ENCODE measurements around the gene PLCD1.
A peak's percentile ranks its signal among the peaks of the same experiment; 100 is the strongest.
"Not testable (repeated sequence)": the region's sequence is repeated elsewhere in the genome, so short reads cannot be mapped to it uniquely, and the experiment has no call there.

Gene PLCD1

DNA sequence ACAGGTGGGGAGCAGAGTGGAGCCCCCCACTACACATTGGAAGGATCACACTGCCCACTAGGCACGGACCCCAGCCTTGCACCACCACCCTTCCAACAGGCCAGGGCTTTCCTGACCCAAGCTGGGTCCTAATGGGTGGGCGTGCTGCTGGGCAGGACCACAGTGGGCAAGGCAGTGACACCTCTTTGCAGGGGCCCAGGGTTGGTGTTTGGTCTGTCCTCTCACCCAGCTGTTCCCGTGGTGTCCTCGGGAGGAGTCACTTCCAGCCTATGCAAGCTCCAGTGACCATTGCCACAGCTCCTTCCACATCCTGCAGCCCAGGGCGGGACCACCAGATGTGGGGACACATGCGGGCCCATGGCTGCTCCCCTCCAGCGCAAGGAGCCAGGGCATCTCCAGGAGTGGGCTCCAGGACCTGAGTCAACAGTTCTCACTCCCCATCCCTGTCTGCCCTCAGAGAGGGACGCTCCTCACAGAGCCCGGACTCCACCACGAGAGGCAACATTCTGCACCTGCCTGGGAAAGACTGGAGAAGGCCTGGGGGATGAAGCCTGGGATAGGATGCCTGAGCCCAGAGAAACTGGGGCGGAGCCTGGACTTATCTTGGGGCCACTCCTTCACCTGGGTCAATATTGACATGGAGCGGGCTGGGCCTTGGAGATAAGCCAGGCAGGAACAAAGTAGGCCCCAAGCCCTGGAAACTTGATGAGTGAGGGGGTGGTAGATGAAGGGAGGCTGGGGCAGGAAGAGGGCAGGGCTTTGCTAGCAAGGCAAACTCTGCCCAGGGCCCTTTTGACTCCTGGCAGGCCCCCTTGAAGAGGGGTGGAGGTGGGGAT, 42.7 kb downstream of the PLCD1 start:
- DNase-seq (ENCODE audit: low read depth): no peak

GRCh38 chr3:37985637-37986320, 43.7 kb downstream of the PLCD1 start:
- DNase-seq (ENCODE audit: low read depth): no peak

- no peak for DNase-seq (ENCODE audit: low read depth)
Observed at GRCh38 chr3:37984596-37984995, 44.8 kb downstream of the PLCD1 start.

- DNase-seq (ENCODE audit: low read depth): no peak
Observed at GRCh38 chr3:37984051-37984450, 45.4 kb downstream of the PLCD1 start.

DNA sequence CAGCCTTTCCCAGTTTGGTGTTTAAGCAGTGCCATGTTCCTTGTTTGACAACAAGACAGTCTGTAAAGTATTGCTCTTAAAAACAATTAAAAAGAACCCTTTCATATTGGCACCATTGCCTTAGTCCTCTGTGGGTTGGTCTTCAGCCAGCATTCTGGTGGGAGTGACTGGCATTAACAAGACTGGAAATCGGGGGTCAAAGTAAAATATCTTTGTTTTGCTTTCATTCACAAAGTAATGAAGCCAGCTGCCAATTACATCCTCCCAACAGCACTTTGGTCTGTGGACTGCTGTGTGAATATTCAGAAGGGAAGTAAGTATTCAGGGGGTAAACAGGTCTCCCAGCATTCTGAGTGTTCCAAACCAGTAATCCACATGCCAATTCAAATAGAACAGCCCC, 47.1 kb downstream of the PLCD1 start:
- DNase-seq (ENCODE audit: low read depth): no peak

DNA sequence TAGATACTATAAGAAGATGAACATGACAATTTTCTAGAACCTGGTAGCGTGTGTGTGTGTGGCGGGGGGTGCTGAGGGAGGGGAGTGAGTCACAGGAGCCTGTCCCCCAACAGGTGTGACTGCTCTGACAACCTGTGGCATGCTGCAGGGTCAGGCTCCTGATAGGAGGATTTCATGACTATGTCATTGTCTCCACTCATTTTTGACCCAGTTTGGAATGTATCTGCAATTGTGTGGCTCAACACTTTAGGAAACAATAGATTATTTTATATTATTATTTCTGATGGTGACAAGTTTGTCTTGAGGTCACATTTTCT, 48.1 kb downstream of the PLCD1 start:
- DNase-seq (ENCODE audit: low read depth): no peak

- DNase-seq (ENCODE audit: low read depth): no peak
Observed at GRCh38 chr3:37980462-37981347, 48.7 kb downstream of the PLCD1 start.

GRCh38 chr3:37979541-37980461, 49.6 kb downstream of the PLCD1 start:
- DNase-seq (ENCODE audit: low read depth): no peak

- DNase-seq (ENCODE audit: low read depth): peak; percentile 59
Observed at GRCh38 chr3:37974121-37975083, 55.0 kb downstream of the PLCD1 start.

DNA sequence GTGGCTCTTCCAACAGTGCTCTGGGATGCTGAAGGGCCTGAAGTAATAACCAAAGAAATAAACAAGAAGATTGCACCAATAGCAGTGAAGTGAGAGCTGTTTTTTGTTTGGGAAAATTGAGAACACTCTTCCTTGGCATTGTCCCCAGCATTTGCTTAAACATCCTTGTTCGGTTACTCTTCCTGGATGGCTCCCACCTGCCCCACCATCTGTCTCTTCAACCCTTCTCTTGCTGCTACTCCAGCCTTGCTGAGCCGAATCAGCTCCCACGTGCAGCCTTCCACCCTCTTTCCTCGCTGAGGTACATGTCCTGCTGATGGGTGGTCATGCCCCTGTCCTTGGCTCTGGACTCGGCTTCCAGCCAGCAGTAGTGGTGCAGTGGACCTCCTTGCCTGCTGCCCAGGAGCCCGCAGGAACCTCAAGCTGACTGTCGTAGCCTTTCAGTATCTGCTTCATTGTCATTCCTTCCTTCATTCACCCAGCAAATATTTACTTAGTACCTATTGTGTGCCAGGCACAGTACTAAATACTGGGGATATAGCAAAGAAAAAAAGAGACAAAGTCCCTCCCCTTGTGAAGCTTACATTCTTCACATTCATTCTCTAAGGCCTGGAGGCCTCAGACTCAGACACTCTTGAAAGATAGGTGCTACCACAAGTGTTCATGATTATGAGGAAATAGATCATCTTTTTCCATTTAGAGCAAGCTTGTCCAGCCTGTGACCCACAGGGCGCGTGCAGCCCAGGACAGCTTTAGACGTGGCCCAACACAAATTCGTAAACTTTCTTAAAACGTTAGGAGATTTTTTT, 56.0 kb downstream of the PLCD1 start:
- no peak for DNase-seq (ENCODE audit: low read depth)

GRCh38 chr3:37972056-37972455, 57.4 kb downstream of the PLCD1 start:
- DNase-seq (ENCODE audit: low read depth): not testable (repeated sequence)

DNA sequence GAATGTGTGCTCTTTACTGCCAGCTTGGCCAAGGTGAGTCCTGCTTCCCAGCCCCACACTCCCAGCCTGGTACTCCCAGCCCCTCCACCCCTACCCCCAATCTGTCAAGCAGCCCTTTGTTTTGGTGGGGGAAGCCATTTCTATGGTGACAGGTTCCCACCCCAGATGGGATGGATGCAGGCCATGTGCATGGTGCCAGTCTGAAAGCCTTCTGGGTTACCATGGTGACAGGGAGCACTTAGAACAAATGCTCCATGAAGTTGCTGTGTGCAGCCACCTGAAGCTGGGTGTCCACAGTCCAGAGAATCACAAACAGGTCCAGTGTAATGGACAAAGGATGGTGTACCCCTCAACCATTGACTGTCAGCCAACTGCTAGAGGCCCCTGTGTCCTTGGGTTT, 58.0 kb downstream of the PLCD1 start:
- no peak for DNase-seq (ENCODE audit: low read depth)

- DNase-seq (ENCODE audit: low read depth): no peak
Observed at GRCh38 chr3:37970802-37971201, 58.6 kb downstream of the PLCD1 start.

GRCh38 chr3:37969596-37970100, 59.8 kb downstream of the PLCD1 start:
- no peak for DNase-seq (ENCODE audit: low read depth)

- DNase-seq (ENCODE audit: low read depth): no peak
Observed at GRCh38 chr3:37968813-37969595, 60.4 kb downstream of the PLCD1 start.

DNA sequence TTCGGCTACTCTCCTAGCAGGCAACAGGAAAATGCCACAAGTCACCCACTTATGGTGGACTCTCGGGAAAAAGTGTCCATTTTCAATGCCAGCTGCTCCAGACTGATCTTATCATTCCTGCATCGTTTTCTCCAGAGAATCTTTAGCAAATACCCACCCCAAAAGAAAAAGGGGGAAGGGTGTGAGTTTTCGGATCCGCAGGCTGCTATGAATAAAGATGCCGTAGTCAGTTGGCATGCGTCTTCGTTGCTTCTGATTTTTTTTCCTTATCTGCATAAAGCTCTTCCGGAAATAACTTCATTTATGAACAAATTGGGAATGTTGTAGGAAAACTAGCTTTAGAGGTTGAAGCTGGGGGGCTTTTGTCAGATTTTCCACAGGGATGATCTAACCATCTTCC, 61.2 kb downstream of the PLCD1 start:
- no peak for DNase-seq (ENCODE audit: low read depth)

DNA sequence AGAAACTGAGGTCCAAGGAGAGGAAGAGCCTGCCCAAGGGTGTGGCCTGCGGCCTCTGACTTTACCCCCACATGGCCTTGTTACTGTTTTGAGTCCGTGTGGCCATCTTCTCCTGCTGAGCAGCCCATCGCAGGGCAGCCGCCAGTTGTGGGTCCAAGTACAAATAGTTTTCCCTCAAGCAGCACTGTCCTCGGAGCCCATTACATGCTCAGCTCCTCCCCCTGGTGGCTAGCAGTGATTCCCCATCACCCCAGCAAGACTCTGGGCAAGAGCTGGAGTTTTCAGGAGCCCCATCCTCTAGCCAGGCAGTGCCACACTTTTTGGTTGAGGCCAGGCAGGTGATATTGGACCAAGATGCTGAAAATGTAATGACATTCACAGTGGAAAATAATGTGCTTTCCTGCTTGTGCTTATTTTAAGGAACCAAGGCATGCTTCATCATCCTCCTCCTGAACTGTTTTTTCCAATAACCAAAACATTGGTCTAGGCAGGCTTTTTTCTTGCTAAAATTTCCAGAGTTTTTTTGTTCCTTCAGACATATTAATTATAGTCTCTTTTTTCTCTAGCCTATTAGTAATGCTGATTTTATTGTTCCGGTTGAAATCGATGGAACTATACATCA, 62.1 kb downstream of the PLCD1 start:
- peak; percentile 44 for DNase-seq (ENCODE audit: low read depth)

GRCh38 chr3:37964716-37965115, 64.7 kb downstream of the PLCD1 start:
- DNase-seq (ENCODE audit: low read depth): no peak
